ENCODE measurements around the gene ITIH5.

- TF ChIP-seq GATA2 (IDR thresholded peaks at IDR 0.05; ENCODE audit: low read depth, low read length) (no peak), GATA3 (IDR thresholded peaks at IDR 0.05; ENCODE audit: low read depth, low read length) (no peak)
Measured at GRCh38 chr10:7707858-7708622, 41.3 kb upstream of the ITIH5 start.
